ENCODE results near the gene WDFY2.

DNA sequence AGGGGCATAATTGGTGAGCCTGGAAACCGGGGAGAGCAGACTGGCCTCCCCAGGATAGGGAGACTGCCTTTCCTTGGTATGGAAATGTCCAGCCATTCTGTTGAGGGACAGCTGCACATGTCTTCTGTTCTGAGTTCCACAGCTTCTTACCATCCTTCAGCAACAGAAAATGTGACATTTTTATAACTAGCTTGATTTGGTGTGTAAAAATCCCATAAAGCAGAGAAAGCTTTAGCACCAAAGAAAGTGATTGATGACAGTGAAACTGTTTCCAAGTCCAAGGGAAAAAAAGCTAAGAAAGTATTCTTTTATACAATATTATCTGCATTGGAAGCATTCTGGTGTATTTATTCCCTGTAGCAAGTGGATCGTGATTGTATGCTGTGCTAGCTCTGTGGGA lies 157.8 kb downstream of the WDFY2 start:
- TF ChIP-seq, protein P1, sequence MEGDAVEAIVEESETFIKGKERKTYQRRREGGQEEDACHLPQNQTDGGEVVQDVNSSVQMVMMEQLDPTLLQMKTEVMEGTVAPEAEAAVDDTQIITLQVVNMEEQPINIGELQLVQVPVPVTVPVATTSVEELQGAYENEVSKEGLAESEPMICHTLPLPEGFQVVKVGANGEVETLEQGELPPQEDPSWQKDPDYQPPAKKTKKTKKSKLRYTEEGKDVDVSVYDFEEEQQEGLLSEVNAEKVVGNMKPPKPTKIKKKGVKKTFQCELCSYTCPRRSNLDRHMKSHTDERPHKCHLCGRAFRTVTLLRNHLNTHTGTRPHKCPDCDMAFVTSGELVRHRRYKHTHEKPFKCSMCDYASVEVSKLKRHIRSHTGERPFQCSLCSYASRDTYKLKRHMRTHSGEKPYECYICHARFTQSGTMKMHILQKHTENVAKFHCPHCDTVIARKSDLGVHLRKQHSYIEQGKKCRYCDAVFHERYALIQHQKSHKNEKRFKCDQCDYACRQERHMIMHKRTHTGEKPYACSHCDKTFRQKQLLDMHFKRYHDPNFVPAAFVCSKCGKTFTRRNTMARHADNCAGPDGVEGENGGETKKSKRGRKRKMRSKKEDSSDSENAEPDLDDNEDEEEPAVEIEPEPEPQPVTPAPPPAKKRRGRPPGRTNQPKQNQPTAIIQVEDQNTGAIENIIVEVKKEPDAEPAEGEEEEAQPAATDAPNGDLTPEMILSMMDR (IDR thresholded peaks at IDR 0.05): no peak
- no peak for TF ChIP-seq POLR2A (IDR thresholded peaks at IDR 0.05)
